Activated CD4-positive, alpha-beta T cell treated with anti-CD3 and anti-CD28 coated beads, Interleukin-2, amount 10 ng/mL, durations not matched to agents 7 days and 5 days (primary cell): ENCODE results near the gene REEP3. TPM values are rescaled to one million over a fixed set of nuclear protein-coding genes. Genes with fewer than 3 reads are reported as not detected.
"Not testable (repeated sequence)": the region's sequence is repeated elsewhere in the genome, so short reads cannot be mapped to it uniquely, and the experiment has no call there.

ENCODE experiments used
- CTCF ChIA-PET: fragments of 350-600 bp; sonication (Branson Sonifier 250); formaldehyde crosslinking; loops from one replicate; lab custom pipeline; 2021; ENCODE audit warnings: antibody characterized with exemption; lab: Charles Lee
- POLR2A ChIA-PET: fragments of 350-600 bp; sonication (Branson Sonifier 250); formaldehyde crosslinking; loops from one replicate; lab custom pipeline; 2021; ENCODE audit warnings: antibody characterized with exemption; lab: Charles Lee
- DNase-seq: peaks from one replicate; pipeline ENCODE4 v3.0.0-alpha.2; 2020
- H3K27ac Mint-ChIP-seq: one replicate; pipeline ENCODE4 v1.8.0; 2021; ENCODE audit warnings: mild to moderate bottlenecking, moderate library complexity, mixed read lengths
- H3K27me3 Mint-ChIP-seq: one replicate; pipeline ENCODE4 v1.8.0; 2021; ENCODE audit warnings: mixed read lengths
- H3K36me3 Mint-ChIP-seq: one replicate; pipeline ENCODE4 v1.8.0; 2021; ENCODE audit warnings: low read depth, mixed read lengths
- H3K4me1 Mint-ChIP-seq: one replicate; pipeline ENCODE4 v1.8.0; 2021; ENCODE audit warnings: mixed read lengths
- H3K4me3 Mint-ChIP-seq: one replicate; pipeline ENCODE4 v1.8.0; 2021; ENCODE audit warnings: mild to moderate bottlenecking, moderate library complexity, mixed read lengths
- H3K9me3 Mint-ChIP-seq: one replicate; pipeline ENCODE4 v1.8.0; 2021; ENCODE audit warnings: mixed read lengths
- total RNA-seq, 2 experiments: library from RNA; stranded (reverse); gene quantifications; one replicate each; pipeline ENCODE4 v1.2.3, GENCODE V29; 2021

REEP3 gene, protein sequence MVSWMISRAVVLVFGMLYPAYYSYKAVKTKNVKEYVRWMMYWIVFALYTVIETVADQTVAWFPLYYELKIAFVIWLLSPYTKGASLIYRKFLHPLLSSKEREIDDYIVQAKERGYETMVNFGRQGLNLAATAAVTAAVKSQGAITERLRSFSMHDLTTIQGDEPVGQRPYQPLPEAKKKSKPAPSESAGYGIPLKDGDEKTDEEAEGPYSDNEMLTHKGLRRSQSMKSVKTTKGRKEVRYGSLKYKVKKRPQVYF
- 10 to 100 TPM; 20.0 to 27.8 TPM for total RNA-seq

GRCh38 chr10:63520500-63521415 lies at the start of gene REEP3:
TSS of gene REEP3 (plus strand) at chr10:63521401. CDS start at chr10:63521546, 145 bp downstream.
- Mint-ChIP-seq H3K4me3 (peak within 1 kb of the TSS; percentile 90), H3K9me3 (no peaks in the 10 kb centered on the region), H3K27ac (peak within 1 kb of the TSS; percentile 97), H3K36me3 (peaks cover 24% of the 10 kb centered on the region), H3K27me3 (no peaks in the 10 kb centered on the region), H3K4me1 (peaks cover 71% of the 10 kb centered on the region)
- POLR2A ChIA-PET = interaction anchor here (1.5 kb wide), 1 partner anchor 254 kb away, joined by 10 read pairs; no protein-coding TSS in a partner anchor
- CTCF ChIA-PET = interaction anchor here (0.6 kb wide), 1 partner anchor 344 kb away, joined by 3 read pairs; no protein-coding TSS in a partner anchor
- DNase-seq = peak; percentile 63

GRCh38 chr10:63474488-63474887 lies 46.7 kb upstream of the REEP3 start:
- Mint-ChIP-seq H3K36me3 (peaks cover 3% of the 10 kb centered on the region), H3K27ac (no peak overlapping the region), H3K27me3 (no peaks in the 10 kb centered on the region), H3K9me3 (no peaks in the 10 kb centered on the region), H3K4me3 (no peak overlapping the region), H3K4me1 (peaks cover 6% of the 10 kb centered on the region)
- POLR2A ChIA-PET = no interaction called here
- CTCF ChIA-PET = no interaction called here
- no peak for DNase-seq

- Mint-ChIP-seq H3K4me1 (peaks cover 12% of the 10 kb centered on the region), H3K27me3 (no peaks in the 10 kb centered on the region), H3K9me3 (no peaks in the 10 kb centered on the region), H3K27ac (no peak overlapping the region), H3K4me3 (no peak overlapping the region), H3K36me3 (peaks cover 3% of the 10 kb centered on the region)
- DNase-seq = no peak
- ChIA-PET CTCF (no interaction called here), POLR2A (no interaction called here)
Measured at GRCh38 chr10:63477927-63478326, 43.3 kb upstream of the REEP3 start.

GRCh38 chr10:63478564-63478963 lies 42.6 kb upstream of the REEP3 start:
- no peak overlapping the region for H3K27ac Mint-ChIP-seq
- H3K27me3 Mint-ChIP-seq = no peaks in the 10 kb centered on the region
- CTCF ChIA-PET = interaction anchor here (1.0 to 1.3 kb wide), 2 partner anchors 13 to 24 kb away, joined by 3 to 6 read pairs; no protein-coding TSS in a partner anchor
- no peak for DNase-seq
- H3K36me3 Mint-ChIP-seq = peaks cover 5% of the 10 kb centered on the region
- POLR2A ChIA-PET = no interaction called here
- no peak overlapping the region for H3K4me3 Mint-ChIP-seq
- peaks cover 12% of the 10 kb centered on the region for H3K4me1 Mint-ChIP-seq
- no peaks in the 10 kb centered on the region for H3K9me3 Mint-ChIP-seq

GRCh38 chr10:63480237-63480636 lies 41.0 kb upstream of the REEP3 start:
- CTCF ChIA-PET = interaction anchor here (0.6 kb wide), 2 partner anchors 46 to 172 kb away, joined by 3 to 5 read pairs; no protein-coding TSS in a partner anchor
- POLR2A ChIA-PET = interaction anchor here (0.6 kb wide), 1 partner anchor 45 kb away, joined by 3 read pairs; no protein-coding TSS in a partner anchor
- no peak for DNase-seq
- Mint-ChIP-seq H3K9me3 (no peaks in the 10 kb centered on the region), H3K4me1 (peaks cover 11% of the 10 kb centered on the region), H3K27ac (no peak overlapping the region), H3K27me3 (no peaks in the 10 kb centered on the region), H3K36me3 (peaks cover 5% of the 10 kb centered on the region), H3K4me3 (no peak overlapping the region)

DNA sequence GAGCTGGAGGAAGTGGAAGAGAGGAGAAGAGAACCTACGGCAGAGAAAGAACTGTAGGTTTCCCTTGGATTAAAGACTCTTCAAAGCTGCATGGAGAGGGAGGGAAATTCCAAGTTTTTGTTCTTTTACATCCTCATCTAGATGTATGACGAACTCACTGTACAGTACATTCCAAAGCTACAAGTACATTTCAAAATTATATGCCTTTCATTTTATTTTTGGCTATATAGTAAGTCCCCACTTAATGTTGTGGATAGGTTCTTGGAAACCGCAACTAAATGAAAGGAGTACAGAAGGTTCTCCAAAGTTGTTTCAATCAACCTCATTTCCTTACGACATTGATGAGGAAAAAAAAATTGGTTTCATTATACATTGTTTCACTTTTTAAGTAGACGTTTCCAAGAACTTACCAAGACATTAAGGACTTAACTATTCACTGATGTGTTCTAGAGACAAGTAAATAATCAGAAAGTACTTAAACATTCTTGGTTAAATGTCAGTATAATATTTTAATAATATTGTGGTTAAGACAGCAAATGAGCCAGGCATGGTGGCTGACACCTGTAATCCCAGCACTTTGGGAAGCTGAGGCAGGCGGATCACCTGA lies 39.3 kb upstream of the REEP3 start:
- H3K4me3 Mint-ChIP-seq = no peak overlapping the region
- H3K27me3 Mint-ChIP-seq = no peaks in the 10 kb centered on the region
- peaks cover 6% of the 10 kb centered on the region for H3K4me1 Mint-ChIP-seq
- peaks cover 2% of the 10 kb centered on the region for H3K36me3 Mint-ChIP-seq
- ChIA-PET CTCF (interaction anchor here (1.1 kb wide), 1 partner anchor 23 kb away, joined by 4 read pairs; no protein-coding TSS in a partner anchor), POLR2A (no interaction called here)
- H3K27ac Mint-ChIP-seq = no peak overlapping the region
- DNase-seq = no peak
- H3K9me3 Mint-ChIP-seq = no peaks in the 10 kb centered on the region

GRCh38 chr10:63483983-63484382 lies 37.2 kb upstream of the REEP3 start:
- ChIA-PET CTCF (no interaction called here), POLR2A (no interaction called here)
- peaks cover 2% of the 10 kb centered on the region for H3K36me3 Mint-ChIP-seq
- no peaks in the 10 kb centered on the region for H3K27me3 Mint-ChIP-seq
- H3K9me3 Mint-ChIP-seq = no peaks in the 10 kb centered on the region
- DNase-seq = no peak
- H3K27ac Mint-ChIP-seq = no peak overlapping the region
- H3K4me1 Mint-ChIP-seq = peaks cover 6% of the 10 kb centered on the region
- H3K4me3 Mint-ChIP-seq = no peak overlapping the region

DNA sequence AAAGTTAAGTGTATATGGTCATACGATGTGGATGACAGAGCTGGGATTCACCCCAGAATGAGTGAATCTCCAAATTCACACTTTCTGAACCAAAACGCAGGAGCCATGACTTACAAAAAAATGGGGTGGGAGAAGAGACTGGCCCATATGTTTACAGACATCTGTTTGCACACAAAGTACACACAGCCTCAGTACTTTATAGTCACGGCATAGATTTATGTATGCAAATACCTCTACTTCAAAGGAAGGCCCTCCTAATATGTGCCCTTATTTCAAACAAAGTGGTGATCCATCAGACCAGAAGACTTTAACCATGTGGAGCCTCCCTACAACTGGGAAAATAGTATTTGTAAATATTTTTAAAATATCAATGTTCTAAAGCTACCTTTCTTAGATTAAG lies 33.2 kb upstream of the REEP3 start:
- Mint-ChIP-seq H3K27ac (no peak overlapping the region), H3K36me3 (peaks cover 4% of the 10 kb centered on the region), H3K9me3 (peaks cover 2% of the 10 kb centered on the region), H3K4me3 (no peak overlapping the region), H3K4me1 (peaks cover 2% of the 10 kb centered on the region), H3K27me3 (no peaks in the 10 kb centered on the region)
- no peak for DNase-seq
- POLR2A ChIA-PET = no interaction called here
- CTCF ChIA-PET = no interaction called here

DNA sequence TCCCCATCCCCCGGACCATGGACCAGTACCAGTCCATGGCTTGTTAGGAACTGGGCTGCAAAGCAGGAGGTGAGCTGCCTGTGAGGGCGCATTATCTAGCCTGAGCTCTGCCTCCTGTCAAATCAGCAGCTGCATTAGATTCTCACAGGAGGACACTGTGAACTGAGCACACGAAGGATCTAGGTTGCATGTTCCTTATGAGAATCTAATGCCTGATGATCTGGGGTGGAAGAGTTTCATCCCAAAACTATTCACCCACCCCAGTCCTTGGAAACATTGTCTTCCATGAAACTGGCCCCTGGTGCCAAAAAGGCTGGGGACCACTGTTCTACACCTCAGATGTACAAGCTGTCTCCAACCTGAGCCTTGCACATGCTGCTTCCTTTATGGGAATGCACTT lies 31.4 kb upstream of the REEP3 start:
- Mint-ChIP-seq H3K27me3 (no peaks in the 10 kb centered on the region), H3K4me3 (no peak overlapping the region), H3K36me3 (peaks cover 2% of the 10 kb centered on the region), H3K27ac (no peak overlapping the region), H3K4me1 (peaks cover 2% of the 10 kb centered on the region), H3K9me3 (peaks cover 2% of the 10 kb centered on the region)
- ChIA-PET POLR2A (no interaction called here), CTCF (interaction anchor here (0.6 kb wide), 1 partner anchor 45 kb away, joined by 3 read pairs; no protein-coding TSS in a partner anchor)
- no peak for DNase-seq

DNA sequence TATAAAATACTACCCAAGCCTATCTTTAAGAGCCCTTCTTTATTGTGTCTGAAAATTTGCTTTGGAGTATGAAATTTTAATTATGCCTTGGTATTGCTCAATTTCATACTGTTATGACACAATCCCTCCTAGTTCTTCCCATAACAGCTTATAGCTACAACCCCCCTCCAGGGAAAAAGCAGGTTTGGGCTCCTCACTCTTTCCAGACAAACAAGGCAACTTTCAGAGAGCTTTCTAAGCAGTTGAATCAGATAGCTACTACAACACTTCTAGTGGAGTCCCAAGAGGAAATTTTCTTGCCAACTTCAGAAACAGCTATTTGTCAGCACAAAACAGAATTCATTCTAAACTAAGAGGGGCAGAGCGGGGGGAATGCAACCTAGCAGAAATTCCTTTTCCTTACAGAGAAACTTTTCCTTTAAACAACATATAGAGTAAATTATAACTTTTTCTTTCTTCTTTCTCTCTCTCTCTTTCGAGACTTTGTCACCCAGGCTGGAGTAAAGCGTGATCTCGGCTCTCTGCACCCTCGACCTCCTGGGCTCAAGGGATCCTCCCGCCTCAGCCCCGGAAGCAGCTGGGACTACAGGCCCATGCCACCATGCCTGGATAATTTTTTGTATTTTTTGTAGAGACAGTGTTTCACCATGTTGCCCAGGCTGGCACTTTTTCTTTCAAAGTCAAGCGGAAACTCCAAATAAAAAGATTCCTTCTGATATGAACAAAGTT lies 29.4 kb upstream of the REEP3 start:
- CTCF ChIA-PET = interaction anchor here (1.2 kb wide), 1 partner anchor 13 kb away, joined by 3 read pairs; no protein-coding TSS in a partner anchor
- POLR2A ChIA-PET = no interaction called here
- Mint-ChIP-seq H3K9me3 (peaks cover 2% of the 10 kb centered on the region), H3K4me1 (peaks cover 2% of the 10 kb centered on the region), H3K27ac (no peak overlapping the region), H3K27me3 (no peaks in the 10 kb centered on the region), H3K36me3 (peaks cover 9% of the 10 kb centered on the region), H3K4me3 (no peak overlapping the region)
- no peak for DNase-seq

GRCh38 chr10:63492317-63492690 lies 28.9 kb upstream of the REEP3 start:
- H3K4me3 Mint-ChIP-seq, H3K27me3 Mint-ChIP-seq, H3K27ac Mint-ChIP-seq, H3K4me1 Mint-ChIP-seq, DNase-seq, POLR2A ChIA-PET, CTCF ChIA-PET, H3K9me3 Mint-ChIP-seq: not testable (repeated sequence)
- H3K36me3 Mint-ChIP-seq = peaks cover 11% of the 10 kb centered on the region

- no peak for DNase-seq
- H3K4me1 Mint-ChIP-seq = peaks cover 2% of the 10 kb centered on the region
- no peaks in the 10 kb centered on the region for H3K27me3 Mint-ChIP-seq
- ChIA-PET POLR2A (no interaction called here), CTCF (no interaction called here)
- H3K9me3 Mint-ChIP-seq = peaks cover 2% of the 10 kb centered on the region
- H3K27ac Mint-ChIP-seq = no peak overlapping the region
- H3K36me3 Mint-ChIP-seq = peaks cover 13% of the 10 kb centered on the region
- no peak overlapping the region for H3K4me3 Mint-ChIP-seq
Measured at GRCh38 chr10:63493004-63493403, 28.2 kb upstream of the REEP3 start.
